Neural cell (in vitro differentiated cells): ENCODE data around the gene RPE65. TPM values are rescaled to one million over a fixed set of nuclear protein-coding genes. Genes with fewer than 3 reads are reported as not detected.

Experiments used
- H2AFZ ChIP-seq: fragments of 200-600, 300-800 bp; sonication (generic), shearing (Covaris generic); 2 replicates; pipeline ENCODE4 v1.6.0; 2014; ENCODE audit warnings: low read depth, mild to moderate bottlenecking, antibody characterized with exemption, low read length, moderate library complexity
- H3F3A ChIP-seq: fragments of 200-600 bp; shearing (Covaris generic); 2 replicates; pipeline ENCODE4 v1.6.1; 2016; ENCODE audit warnings: mild to moderate bottlenecking, moderate library complexity, mixed read lengths, antibody characterized with exemption, low read length; ENCODE audit not compliant: insufficient read depth, poor library complexity, severe bottlenecking
- H3K27ac ChIP-seq: fragments of 200-600, 300-800 bp; sonication (generic), shearing (Covaris generic); 2 replicates; pipeline ENCODE4 v1.5.1; 2014; ENCODE audit warnings: mild to moderate bottlenecking, low read length, moderate library complexity
- H3K27me3 ChIP-seq: fragments of 300-800, 200-600 bp; sonication (generic), shearing (Covaris generic); 2 replicates; pipeline ENCODE4 v1.6.0; 2014; ENCODE audit warnings: mild to moderate bottlenecking, low read depth, low read length, moderate library complexity; ENCODE audit not compliant: insufficient read depth
- H3K36me3 ChIP-seq: fragments of 300-800, 200-600 bp; sonication (generic), shearing (Covaris generic); 2 replicates; pipeline ENCODE4 v1.5.1; 2014; ENCODE audit warnings: mild to moderate bottlenecking, antibody characterized with exemption, low read length, moderate library complexity; ENCODE audit not compliant: insufficient read depth
- H3K4me2 ChIP-seq: fragments of 300-800, 200-600 bp; sonication (generic), shearing (Covaris generic); 2 replicates; pipeline ENCODE4 v1.6.0; 2014; ENCODE audit warnings: mild to moderate bottlenecking, low read length
- H3K4me3 ChIP-seq: fragments of 300-800, 200-600 bp; sonication (generic), shearing (Covaris generic); 2 replicates; pipeline ENCODE4 v1.5.1; 2014; ENCODE audit warnings: mild to moderate bottlenecking, low read length, moderate library complexity
- H3K79me2 ChIP-seq: fragments of 200-600 bp; shearing (Covaris generic); replicated peaks from 2 replicates; pipeline ENCODE4 v1.6.0; 2014; ENCODE audit warnings: mild to moderate bottlenecking, low read length, moderate library complexity; ENCODE audit not compliant: insufficient read depth
- H3K9ac ChIP-seq: fragments of 300-800, 200-600 bp; sonication (generic), shearing (Covaris generic); 2 replicates; pipeline ENCODE4 v1.6.1; 2016; ENCODE audit warnings: mild to moderate bottlenecking, low read length, mixed read lengths
- H3K9me2 ChIP-seq: fragments of 200-600 bp; shearing (Covaris generic); 2 replicates; pipeline ENCODE4 v1.6.1; 2016; ENCODE audit warnings: mild to moderate bottlenecking, low read length, mixed read lengths; ENCODE audit not compliant: insufficient read depth
- H3K9me3 ChIP-seq: fragments of 200-600, 300-800 bp; sonication (generic), shearing (Covaris generic); 2 replicates; pipeline ENCODE4 v1.6.1; 2016; ENCODE audit warnings: mild to moderate bottlenecking, mixed run types, low read length, moderate library complexity, mixed read lengths
- H4K20me1 ChIP-seq: fragments of 200-600 bp; shearing (Covaris generic); 2 replicates; pipeline ENCODE4 v1.6.1; 2016; ENCODE audit warnings: mild to moderate bottlenecking, mixed run types; ENCODE audit not compliant: insufficient read depth
- EP300 ChIP-seq: fragments of 450-650 bp; conservative IDR thresholded peaks from 2 replicates; pipeline ENCODE4 v1.6.1; 2014; ENCODE audit warnings: antibody characterized with exemption, mild to moderate bottlenecking, moderate library complexity; ENCODE audit not compliant: poor library complexity, severe bottlenecking
- EZH2 ChIP-seq: fragments of 200-600, 300-800 bp; shearing (Covaris generic), sonication (generic); IDR thresholded peaks from 2 replicates; pipeline ENCODE4 v1.6.1; 2014; ENCODE audit warnings: antibody characterized with exemption, low read length, borderline replicate concordance, mild to moderate bottlenecking; ENCODE audit not compliant: insufficient read depth, poor library complexity, severe bottlenecking
- MXI1 ChIP-seq: fragments of 450-650 bp; conservative IDR thresholded peaks from 2 replicates; pipeline ENCODE4 v1.6.1; 2014; ENCODE audit warnings: antibody characterized with exemption, mild to moderate bottlenecking; ENCODE audit not compliant: poor library complexity, severe bottlenecking
- POLR2AphosphoS5 ChIP-seq: IDR thresholded peaks from 2 replicates; pipeline ENCODE4 v1.6.1; 2012
- RAD21 ChIP-seq: fragments of 450-650 bp; conservative IDR thresholded peaks from 2 replicates; pipeline ENCODE4 v1.6.1; 2014; ENCODE audit warnings: antibody characterized with exemption, mild to moderate bottlenecking, moderate library complexity
- REST ChIP-seq: IDR thresholded peaks from 2 replicates; pipeline ENCODE4 v1.6.1; 2012; ENCODE audit warnings: borderline replicate concordance
- SMC3 ChIP-seq: fragments of 450-650 bp; conservative IDR thresholded peaks from 2 replicates; pipeline ENCODE4 v1.6.1; 2014; ENCODE audit warnings: antibody characterized with exemption, mild to moderate bottlenecking, moderate library complexity; ENCODE audit not compliant: poor library complexity
- TAF1 ChIP-seq: IDR thresholded peaks from 2 replicates; pipeline ENCODE4 v1.6.1; 2012; ENCODE audit warnings: low read depth
- polyA plus RNA-seq: library from polyadenylated mRNA; depleted of rRNA; stranded (reverse); fragments of >200 nt; gene quantifications from 2 replicates; pipeline ENCODE4 v1.2.3, GENCODE V29; 2014
- TF ChIP-seq, protein P1 (sequence below): fragments of 450-650 bp; IDR thresholded peaks from 2 replicates; pipeline ENCODE4 v1.5.1; 2014; ENCODE audit warnings: antibody characterized with exemption, mild to moderate bottlenecking, moderate library complexity; ENCODE audit not compliant: poor library complexity, severe bottlenecking

RPE65 gene
- polyA plus RNA-seq, 1 donor from 2014 or later, result not detected

GRCh38 chr1:68496680-68497357 lies 47.1 kb upstream of the RPE65 start, which contains the start of gene DEPDC1:
Gene DEPDC1 (minus strand): TSS chr1:68497082. CDS start chr1:68496999, 83 bp downstream.
- H2AFZ ChIP-seq, result peak within 1 kb of the TSS; percentile 65
- H3K9me2 ChIP-seq, result no peaks in the 10 kb centered on the region
- no peaks in the 10 kb centered on the region for H3K9me3 ChIP-seq
- H3K4me2 ChIP-seq, result peak within 1 kb of the TSS; percentile 88
- peak within 1 kb of the TSS; percentile 53 for H3K9ac ChIP-seq
- TF ChIP-seq MXI1 (peak; percentile 97), RAD21 (peak; percentile 54), EZH2 (no peak), EP300 (no peak), SMC3 (peak; percentile 48), REST (no peak), POLR2AphosphoS5 (peak; percentile 18), TAF1 (no peak)
- TF ChIP-seq, protein P1, sequence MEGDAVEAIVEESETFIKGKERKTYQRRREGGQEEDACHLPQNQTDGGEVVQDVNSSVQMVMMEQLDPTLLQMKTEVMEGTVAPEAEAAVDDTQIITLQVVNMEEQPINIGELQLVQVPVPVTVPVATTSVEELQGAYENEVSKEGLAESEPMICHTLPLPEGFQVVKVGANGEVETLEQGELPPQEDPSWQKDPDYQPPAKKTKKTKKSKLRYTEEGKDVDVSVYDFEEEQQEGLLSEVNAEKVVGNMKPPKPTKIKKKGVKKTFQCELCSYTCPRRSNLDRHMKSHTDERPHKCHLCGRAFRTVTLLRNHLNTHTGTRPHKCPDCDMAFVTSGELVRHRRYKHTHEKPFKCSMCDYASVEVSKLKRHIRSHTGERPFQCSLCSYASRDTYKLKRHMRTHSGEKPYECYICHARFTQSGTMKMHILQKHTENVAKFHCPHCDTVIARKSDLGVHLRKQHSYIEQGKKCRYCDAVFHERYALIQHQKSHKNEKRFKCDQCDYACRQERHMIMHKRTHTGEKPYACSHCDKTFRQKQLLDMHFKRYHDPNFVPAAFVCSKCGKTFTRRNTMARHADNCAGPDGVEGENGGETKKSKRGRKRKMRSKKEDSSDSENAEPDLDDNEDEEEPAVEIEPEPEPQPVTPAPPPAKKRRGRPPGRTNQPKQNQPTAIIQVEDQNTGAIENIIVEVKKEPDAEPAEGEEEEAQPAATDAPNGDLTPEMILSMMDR, result no peak
- peak within 1 kb of the TSS; percentile 97 for H3K4me3 ChIP-seq
- no peaks in the 10 kb centered on the region for H4K20me1 ChIP-seq
- H3K27me3 ChIP-seq, result no peaks in the 10 kb centered on the region
- H3K27ac ChIP-seq, result no peak within 1 kb of the TSS
- no peaks in the 10 kb centered on the region for H3K36me3 ChIP-seq
- H3K79me2 ChIP-seq, result peaks cover 7% of the 10 kb centered on the region
- H3F3A ChIP-seq, result no peaks in the 10 kb centered on the region

DNA sequence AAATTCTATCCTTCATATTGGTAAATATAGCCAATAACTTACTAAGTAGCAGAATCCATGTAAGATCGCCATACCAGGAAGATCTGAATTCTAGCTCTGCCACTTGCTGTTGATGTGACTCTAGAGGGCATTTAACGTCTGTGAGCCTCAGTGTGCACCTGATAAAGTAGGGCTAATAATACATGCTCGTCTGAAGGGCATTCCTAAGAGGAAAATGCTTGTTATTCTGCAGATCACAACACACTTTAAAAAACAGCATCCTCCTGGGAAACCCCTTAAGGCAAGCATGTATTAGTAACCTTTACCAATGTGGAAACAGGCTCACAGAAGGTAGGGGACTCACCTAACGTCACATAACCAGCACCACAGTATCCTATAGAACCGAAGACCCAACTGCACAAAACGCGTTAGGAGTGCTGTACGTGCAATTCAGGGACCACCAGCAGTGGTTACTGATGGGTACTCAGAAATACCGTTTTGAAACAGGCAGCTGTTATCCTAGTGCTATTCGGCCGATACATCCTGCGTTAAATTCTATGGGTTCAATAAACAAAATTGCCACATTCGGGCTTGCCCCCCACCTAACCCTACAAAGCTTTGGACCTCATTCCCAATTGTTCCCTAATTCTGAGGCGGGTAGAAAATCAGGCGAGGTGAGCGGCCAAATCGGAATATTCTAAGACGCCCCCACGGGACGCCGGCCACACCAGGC lies 46.4 kb upstream of the RPE65 start:
- Histone ChIP-seq H3K4me2 (peak overlapping the region; percentile 88), H3K27me3 (no peaks in the 10 kb centered on the region), H3K9me3 (no peaks in the 10 kb centered on the region), H3F3A (no peaks in the 10 kb centered on the region), H2AFZ (no peak overlapping the region), H3K27ac (no peak overlapping the region), H3K4me3 (peak overlapping the region; percentile 97), H3K9ac (peak overlapping the region; percentile 53), H3K9me2 (no peaks in the 10 kb centered on the region), H4K20me1 (no peaks in the 10 kb centered on the region), H3K79me2 (peaks cover 7% of the 10 kb centered on the region), H3K36me3 (no peaks in the 10 kb centered on the region)
- TF ChIP-seq SMC3 (no peak), REST (no peak), TAF1 (no peak), EZH2 (no peak), POLR2AphosphoS5 (no peak), EP300 (no peak), MXI1 (no peak), RAD21 (no peak)
- TF ChIP-seq, protein P1, result no peak
